ENCODE results near the gene ZNF277. TPM values are rescaled to one million over a fixed set of nuclear protein-coding genes. Genes with fewer than 3 reads are reported as not detected.
"Not testable (repeated sequence)": the region's sequence is repeated elsewhere in the genome, so short reads cannot be mapped to it uniquely, and the experiment has no call there.

ZNF277 gene
- polyA plus RNA-seq, 1 donor: 25.4 TPM

DNA sequence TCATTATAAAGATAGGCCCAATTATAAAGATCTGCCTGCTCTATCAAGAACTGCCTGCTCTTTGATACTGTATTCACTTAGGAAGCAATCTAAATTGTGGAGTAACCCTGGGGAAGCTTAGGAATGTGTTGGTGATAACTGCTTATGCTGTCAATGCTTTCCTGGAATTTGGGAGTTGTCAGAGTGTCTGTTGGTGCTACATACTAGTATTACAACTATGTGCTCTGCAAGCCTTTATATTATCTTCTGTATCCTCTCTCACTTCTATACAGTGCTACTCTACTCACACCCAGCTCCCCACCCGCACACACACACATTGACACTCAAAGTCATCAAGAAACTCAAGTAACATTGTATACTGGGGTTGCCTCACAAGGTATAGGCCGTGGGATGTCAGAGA, 6.1 kb downstream of the ZNF277 start:
- no peak for DNase-seq

DNA sequence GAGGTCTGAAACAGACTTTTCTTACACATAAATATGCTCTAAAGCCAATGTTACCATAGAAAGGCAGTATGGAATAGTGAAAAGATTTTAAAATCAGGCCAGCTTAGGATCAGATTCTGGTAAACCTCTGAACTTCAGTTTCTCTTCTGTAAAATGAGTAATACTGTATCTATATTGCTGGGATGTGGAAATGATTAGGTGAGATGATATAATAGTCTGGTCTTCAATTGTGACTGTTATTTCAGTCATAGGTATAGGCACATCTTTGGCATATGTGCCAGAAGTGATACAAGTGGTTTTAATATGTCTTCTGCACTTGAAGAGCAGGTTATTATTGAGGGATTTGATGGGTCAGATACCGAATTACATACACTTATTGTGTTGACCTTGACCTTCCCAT, 7.2 kb downstream of the ZNF277 start:
- no peak for DNase-seq

GRCh38 chr7:112214268-112214667, 7.8 kb downstream of the ZNF277 start:
- no peak for DNase-seq

DNA sequence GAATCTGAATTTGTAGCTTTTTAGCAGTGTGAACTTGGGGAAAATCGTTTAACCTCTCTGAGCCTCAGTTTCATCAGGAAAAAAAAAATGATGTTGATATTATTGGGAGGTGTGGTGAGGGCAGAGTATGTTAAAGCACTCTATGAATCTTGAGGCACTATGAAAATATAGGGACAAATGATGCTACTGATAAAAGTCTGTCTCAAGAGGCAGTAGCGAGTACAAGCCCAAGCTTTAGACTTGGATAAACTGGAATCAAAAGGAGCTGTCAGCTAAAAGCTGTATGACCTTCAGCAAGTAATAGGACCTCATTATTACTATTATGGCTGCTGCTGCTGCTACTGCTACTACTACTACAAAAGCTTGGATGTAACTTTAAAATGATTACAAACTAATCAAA, 8.4 kb downstream of the ZNF277 start:
- no peak for DNase-seq

GRCh38 chr7:112215787-112216186, 9.3 kb downstream of the ZNF277 start:
- DNase-seq: no peak

DNA sequence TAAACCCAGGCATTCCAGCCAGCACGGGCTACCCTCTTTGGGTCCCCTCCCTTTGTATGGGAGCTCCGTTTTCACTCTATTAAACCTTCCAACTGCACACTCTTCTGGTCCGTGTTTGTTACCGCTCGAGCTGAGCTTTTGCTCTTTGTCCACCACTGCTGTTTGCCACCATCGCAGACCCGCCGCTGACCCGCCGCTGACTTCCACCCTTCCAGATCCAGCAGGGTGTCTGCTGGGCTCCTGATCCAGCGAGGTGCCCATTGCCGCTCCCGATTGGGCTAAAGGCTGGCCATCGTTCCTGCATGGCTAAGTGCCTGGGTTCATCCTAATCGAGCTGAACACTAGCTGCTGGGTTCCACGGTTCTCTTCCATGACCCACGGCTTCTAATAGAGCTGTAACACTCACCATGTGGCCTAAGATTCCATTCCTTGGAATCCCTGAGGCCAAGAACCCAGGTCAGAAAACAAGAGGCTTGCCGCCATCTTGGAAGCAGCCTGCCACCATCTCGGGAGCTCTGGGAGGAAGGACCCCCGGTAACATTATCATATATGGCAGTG, 14.5 kb downstream of the ZNF277 start:
- DNase-seq: no peak

GRCh38 chr7:112223310-112223709, 16.8 kb downstream of the ZNF277 start:
- DNase-seq: no peak

DNA sequence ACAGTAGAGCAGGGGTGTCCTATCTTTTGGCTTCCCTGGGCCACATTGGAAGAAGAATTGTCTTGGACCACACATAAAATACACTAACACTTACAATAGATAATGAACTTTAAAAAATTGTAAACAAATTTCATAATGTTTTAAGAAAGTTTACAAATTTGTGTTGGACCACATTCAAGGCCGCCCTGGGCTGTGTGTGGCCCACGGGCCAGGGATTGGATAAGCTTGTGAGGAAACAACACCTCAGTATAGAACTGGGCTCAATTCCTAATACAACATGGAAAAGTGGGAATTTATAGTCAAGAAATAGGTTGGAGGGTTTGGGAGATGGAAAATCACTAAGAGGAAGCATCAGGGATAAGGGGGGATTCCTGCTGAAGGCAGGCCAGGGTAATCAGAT, 17.7 kb downstream of the ZNF277 start:
- DNase-seq: no peak

DNA sequence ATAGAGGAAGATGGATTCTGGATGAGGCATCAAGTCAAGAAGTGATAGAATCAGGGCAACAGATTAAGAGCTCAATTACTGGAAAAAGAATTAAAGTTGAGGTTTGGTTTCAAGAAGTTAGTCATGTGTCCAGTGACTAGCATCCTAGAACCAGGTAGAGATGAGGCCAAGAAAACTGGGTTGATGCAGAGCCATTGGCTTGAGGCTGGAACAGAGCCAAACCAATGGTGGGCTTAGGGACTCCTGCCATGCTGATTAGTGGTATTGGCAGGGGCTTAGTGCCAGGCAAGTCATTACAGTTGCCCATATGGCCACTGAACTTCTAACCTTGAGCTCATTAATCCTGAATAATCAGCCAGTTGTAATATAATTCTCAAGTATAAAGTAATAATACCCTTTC, 18.5 kb downstream of the ZNF277 start:
- no peak for DNase-seq

DNA sequence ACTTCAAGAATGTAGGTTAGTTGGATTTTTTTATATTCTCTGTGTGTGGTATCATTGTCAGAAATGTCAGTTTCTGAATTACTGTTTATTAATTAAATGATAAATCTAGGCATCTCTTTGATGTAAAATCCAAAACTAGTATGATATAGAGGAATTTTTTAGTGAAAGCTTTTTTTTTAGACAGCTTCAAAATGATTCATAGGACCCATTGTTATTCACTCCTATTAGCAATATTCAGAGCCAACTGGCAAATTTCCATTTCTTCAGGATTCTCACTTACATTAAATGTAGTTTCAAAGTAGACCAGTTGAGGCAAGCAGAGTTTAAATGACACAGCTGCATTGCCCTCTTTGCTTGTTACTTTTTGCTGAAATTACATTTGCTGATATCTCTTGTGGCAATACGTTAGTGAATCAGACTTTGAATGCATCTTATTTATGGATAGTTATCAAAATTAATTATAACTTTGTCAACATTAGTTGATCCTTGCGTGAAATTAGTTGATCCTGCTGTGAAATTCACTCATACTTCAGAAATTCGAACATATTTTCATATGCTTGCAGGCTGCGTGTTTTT, 20.3 kb downstream of the ZNF277 start:
- no peak for DNase-seq

GRCh38 chr7:112228632-112229031, 22.1 kb downstream of the ZNF277 start:
- DNase-seq: no peak

GRCh38 chr7:112232212-112232978, 25.9 kb downstream of the ZNF277 start:
- DNase-seq: no peak

GRCh38 chr7:112233048-112233697, 26.7 kb downstream of the ZNF277 start:
- no peak for DNase-seq

DNA sequence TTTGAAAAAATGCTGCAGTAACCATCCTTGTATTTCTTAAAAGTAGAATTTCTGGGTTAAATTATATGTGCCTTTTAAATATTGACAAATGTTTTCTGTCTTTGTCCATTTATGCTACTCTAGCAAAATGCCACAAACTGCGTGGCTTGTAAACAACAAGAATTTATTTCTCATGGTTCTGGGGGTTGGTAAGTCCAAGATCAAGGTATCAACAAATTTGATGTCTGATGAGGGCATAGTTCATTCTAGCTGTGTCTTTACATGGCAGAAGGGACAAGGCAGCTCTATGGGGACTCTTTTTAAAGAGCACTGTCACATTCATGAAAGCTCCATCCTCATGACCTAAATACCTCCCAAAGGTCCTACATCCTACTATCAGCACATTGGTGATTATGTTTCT, 27.7 kb downstream of the ZNF277 start:
- DNase-seq: no peak

DNA sequence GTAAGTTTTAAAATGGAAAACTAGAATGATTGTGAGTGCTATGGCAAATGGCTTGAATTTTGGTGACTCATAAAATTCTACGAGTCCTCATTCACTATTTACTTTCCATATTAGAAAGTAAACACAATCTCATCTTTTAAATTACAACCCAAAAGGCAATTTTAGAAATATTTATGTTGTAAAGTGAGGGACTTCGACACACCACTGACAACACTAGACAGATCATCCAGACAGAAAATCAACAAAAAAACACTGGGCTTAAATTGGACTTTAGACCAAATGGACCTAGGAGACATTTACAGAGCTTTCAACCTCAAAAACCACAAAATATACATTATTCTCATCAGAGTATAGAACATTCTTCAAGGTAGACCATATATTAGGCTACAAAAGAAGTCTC, 30.1 kb downstream of the ZNF277 start:
- DNase-seq: no peak

- no peak for DNase-seq
These were observed 31.8 kb downstream of the ZNF277 start for GRCh38 chr7:112238330-112238729.

DNA sequence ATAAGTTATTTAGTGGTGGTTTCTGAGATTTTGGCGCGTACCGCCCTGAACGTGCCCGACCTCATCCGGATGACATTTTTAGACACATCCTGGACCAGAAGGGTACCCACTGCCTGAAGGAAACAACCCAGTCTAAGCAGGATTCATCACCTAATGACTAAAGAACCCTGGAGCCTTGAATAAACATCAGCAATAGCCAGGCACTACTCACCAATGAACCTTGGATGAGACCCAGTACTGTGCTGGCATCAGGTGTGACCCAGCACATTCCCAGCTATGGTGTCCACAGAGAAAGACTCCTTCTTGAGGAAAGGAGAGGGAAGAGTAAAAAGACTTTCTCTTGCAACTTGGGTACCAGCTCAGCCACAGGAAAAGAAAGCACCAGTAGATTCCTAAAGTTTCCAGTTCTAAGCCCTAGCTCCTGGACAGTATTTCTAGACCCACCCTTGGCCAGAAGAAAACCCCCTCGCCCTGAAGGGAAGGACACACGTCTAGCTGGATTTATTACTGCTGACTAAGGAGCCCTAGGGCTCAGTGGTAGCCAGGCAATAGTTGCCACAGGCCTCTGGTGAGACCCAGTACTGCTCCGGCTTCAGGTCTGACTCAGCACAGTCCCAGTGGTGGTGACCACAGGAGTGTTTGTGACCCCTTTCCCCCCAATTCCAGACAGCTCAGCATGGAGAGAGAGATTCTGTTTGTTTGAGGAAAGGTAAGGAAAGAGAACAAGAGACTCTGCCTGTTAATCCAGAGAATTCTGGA, 32.5 kb downstream of the ZNF277 start:
- DNase-seq: no peak

- DNase-seq: no peak
These were observed 42.1 kb downstream of the ZNF277 start for GRCh38 chr7:112248598-112248997.

GRCh38 chr7:112249967-112250366, 43.5 kb downstream of the ZNF277 start:
- DNase-seq: not testable (repeated sequence)

- no peak for DNase-seq
These were observed 45.6 kb downstream of the ZNF277 start for GRCh38 chr7:112252141-112252540.

DNA sequence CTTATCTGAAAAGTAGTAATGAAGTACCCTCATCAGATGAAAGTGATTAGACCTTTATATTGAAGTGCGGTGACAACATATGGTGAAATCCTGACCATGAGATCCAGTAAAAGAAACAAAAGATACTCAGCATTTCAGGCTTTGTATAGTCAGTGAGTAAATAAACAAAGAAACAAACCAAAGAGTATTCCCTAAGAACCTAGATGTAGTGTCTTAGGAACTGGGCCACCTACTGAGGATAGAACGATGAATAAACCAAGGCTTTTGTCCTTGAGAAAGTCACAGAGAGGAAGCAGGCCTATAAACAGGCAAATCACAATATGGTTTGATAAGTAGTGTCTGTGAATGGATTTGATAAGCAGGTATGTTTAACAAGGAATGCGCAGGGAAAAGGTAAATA, 46.2 kb downstream of the ZNF277 start:
- no peak for DNase-seq

- no peak for DNase-seq
These were observed 47.7 kb downstream of the ZNF277 start for GRCh38 chr7:112254156-112254555.
